Stimulated activated CD4-positive, alpha-beta T cell treated with anti-CD3 and anti-CD28 coated beads, TNF-alpha, amount 100 ng/mL, for 24 hours (primary cell): ENCODE results near the gene TRAPPC3.

Experiments used
- DNase-seq, 3 experiments: peaks; one replicate each; pipeline ENCODE4 v3.0.0-alpha.2; 2020; ENCODE audit warnings: low read depth in 3 of 3

The TRAPPC3 gene

GRCh38 chr1:36100376-36100775 is 48.9 kb downstream of the TRAPPC3 start:
- no peak for DNase-seq

- DNase-seq, result peak; percentile 57 to 75 (median 65)
Observed at GRCh38 chr1:36099681-36100341, 49.5 kb downstream of the TRAPPC3 start.

GRCh38 chr1:36098650-36099365 is 50.5 kb downstream of the TRAPPC3 start:
- no peak for DNase-seq

DNA sequence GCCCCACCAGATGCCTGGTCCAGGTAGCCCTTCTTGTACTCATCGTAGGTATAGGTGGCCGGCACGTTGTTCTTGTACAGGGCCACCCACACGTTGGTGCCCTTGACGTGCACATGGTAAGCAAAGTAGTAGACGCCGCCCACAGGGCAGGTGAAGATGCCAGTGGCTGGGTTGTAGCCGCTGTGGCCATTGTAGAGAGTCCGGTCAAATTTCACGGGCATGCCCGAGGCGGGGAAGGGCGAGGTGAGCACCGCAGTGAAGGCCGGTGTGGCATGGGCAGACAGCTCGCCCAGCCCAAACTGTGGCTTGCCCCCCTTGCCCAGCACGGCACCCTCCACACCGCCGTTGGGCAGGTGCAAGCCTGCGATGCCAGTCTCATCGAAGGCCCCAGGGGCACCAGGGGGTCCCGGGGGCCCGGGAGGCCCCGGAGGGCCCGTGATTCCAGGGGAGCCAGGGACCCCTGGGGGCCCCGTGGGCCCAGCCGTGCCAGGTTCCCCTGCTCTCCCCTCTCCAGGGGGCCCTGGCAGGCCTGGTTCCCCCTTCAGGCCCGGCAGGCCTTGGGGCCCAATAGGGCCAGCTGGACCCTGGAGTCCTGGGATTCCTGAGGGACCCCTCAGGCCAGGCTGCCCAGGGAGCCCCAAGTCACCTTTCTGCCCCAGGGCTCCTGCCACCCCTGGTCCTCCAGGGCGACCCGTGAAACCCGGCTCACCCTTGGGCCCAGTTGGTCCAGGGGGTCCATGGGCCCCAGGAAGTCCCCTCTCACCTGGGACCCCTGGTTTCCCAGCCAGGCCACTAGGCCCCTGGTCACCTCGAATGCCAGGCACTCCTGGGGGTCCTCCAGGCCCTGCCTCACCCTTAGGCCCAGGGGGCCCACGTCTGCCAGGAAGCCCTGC is 51.3 kb downstream of the TRAPPC3 start:
- no peak for DNase-seq

DNA sequence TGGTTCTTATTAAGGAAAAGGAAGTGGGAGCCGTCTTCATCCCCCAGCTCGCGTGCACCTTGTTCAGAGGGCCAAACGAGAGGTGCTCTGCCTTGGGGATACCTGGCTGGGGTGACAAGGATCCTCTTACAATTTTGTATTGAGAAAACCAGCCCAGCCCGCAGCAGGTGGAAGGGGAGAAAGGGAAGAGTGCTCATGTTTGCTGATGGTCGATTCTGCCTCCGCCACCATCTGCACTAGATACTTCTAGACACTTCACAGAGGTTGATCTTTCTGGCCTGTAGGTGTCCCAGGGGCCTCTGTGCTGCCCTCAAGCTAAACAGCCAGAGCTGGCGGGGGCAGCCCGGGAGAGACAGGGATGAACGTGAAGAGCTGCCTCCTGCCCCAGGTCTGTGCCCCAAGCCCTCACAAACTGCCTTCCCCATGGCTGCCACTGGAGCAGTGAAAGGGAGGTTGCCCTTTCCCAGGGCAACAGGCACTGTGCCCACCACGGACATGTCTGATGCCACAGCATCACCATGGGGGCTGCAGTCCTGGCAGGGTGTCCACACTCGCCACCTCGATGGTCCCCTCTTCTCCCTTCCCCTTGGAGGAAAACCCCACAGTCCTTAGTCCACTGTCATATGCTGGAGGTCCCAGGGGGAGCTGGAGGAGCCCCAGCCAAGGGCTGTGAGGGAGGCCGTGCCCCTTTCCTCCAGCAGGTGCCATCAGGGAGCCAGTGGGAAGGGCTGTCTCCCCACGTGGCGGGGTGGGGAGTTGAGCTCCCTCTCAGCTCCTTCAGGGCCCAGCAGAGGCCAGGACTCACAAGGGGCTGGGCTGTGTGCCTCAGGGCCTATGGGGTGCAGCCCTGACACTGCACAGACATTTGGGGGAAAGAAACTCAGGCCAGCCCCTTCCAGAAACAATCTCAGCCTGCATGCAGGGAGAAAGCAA is 52.5 kb downstream of the TRAPPC3 start:
- no peak for DNase-seq

- no peak for DNase-seq
Observed at GRCh38 chr1:36095760-36096405, 53.4 kb downstream of the TRAPPC3 start.

DNA sequence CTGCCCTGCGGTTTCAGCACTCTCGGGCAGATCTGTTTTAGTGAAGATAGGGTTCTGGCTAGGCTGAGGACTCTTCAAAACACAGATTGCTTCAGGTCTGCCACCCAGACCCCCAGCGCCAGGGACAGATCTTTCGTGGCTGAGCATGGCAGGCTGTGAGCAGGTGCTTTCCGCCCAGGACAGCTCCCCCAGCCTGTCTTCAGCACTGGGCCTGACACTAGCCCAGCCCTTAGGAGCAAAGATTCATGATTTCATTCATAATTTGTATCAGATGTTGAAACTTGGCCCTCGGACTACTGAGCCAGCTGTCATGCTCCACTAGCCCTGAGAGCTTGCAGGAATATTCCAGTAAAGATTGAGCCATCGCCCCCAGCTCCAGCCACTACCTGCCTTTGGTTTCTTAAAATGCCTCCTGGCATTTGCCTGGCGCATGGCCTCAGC is 54.6 kb downstream of the TRAPPC3 start:
- no peak for DNase-seq

DNA sequence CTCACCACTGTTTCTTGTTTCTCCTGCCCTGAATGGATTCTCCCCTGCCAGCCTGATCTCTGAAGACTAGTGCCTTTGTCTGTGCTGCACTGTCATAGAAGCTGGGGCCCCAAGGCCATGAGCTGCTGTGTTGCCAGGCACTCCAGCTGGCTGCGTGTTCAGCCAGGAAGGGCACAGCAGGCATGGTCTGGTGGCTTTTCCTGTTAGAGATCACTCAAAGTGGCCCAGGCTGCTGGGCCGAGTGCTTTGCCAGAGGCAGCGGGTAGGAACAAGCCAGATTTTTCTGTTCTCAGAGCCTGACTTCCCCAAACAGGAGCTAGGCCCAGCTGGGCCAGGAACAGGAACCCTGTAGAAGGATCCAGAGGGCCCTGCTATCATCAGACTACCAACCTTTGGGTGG is 55.4 kb downstream of the TRAPPC3 start:
- DNase-seq, result no peak

- DNase-seq, result no peak
Observed at GRCh38 chr1:36093226-36093625, 56.1 kb downstream of the TRAPPC3 start.

- no peak for DNase-seq
Observed at GRCh38 chr1:36092798-36093185, 56.5 kb downstream of the TRAPPC3 start.

- no peak for DNase-seq
Observed at GRCh38 chr1:36092166-36092797, 57.0 kb downstream of the TRAPPC3 start.

DNA sequence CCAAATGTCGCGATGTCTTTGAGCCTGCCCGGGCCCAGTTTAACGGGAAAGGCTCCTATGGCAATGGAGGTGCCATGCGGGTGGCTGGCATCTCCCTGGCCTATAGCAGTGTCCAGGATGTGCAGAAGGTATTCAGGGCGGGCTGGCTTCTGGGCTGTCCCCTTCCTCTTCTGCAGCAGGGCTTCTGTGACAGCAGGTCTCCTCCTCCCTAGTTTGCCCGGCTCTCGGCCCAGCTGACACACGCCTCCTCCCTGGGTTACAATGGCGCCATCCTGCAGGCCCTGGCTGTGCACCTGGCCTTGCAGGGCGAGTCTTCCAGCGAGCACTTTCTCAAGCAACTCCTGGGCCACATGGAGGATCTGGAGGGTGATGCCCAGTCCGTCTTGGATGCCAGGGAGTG is 57.6 kb downstream of the TRAPPC3 start:
- DNase-seq, result no peak

GRCh38 chr1:36091141-36091540 is 58.1 kb downstream of the TRAPPC3 start:
- no peak for DNase-seq

GRCh38 chr1:36089393-36090121 is 59.7 kb downstream of the TRAPPC3 start:
- DNase-seq, result no peak

GRCh38 chr1:36088577-36089392 is 60.5 kb downstream of the TRAPPC3 start, which contains the start of gene ADPRS:
Gene ADPRS (plus strand): TSS chr1:36088892. CDS start chr1:36088905, 13 bp downstream.
- DNase-seq, result peak; percentile 80 to 92 (median 87)

- DNase-seq, result no peak
Observed at GRCh38 chr1:36088265-36088576, 61.1 kb downstream of the TRAPPC3 start.

DNA sequence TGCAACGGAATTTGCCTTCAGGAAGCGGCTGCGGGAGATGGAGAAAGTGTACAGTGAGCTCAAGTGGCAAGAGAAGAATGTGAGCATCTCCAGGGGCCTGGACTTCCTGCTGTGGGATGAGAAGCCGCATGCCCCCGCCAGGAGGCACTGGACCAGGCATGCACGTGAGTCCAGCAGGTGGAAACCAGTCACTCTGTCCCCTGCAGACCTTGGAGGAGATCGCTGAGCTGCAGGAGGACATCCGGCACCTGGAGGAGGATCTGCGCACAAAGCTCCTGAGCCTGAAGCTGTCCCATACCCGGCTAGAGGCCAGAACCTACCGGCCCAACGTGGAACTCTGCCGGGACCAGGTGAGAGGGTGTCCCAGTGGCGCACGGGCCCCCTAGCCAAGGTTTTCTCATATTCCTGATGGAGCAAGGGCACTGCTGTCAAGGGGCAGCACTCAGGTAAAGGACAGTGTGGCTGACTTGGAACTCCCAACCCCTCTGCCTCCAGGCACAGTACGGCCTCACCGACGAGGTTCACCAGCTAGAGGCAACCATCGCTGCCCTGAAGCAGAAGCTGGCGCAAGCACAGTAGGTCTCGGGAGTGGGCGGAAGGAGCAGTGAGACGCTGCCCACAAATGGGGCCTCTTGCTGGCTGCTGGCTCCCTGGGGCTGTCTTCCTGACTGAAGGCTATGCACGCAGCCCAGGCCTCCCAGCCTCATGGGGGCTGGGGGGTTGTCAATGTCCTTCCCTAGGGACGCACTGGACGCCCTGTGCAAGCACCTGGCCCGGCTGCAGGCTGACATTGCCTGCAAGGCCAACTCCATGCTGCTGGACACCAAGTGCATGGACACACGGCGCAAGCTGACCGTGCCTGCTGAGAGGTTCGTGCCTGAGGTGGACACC is 61.8 kb downstream of the TRAPPC3 start:
- DNase-seq, result no peak
